HL-60 (cell line): ENCODE data around the gene AKAP7.

ENCODE experiments used
- DNase-seq, 2 experiments: peaks; one replicate each; pipeline ENCODE4 v3.0.0-alpha.2; 2010 to 2020; ENCODE audit warnings: low read depth in 1 of 2, low spot score in 1 of 2
- H3K27ac ChIP-seq: fragments of 250-450 bp; sonication (Bioruptor Pico); replicated peaks from 2 replicates; pipeline ENCODE4 v1.5.1; 2020; ENCODE audit warnings: mild to moderate bottlenecking, moderate library complexity
- H3K27me3 ChIP-seq: fragments of 250-450 bp; sonication (Bioruptor Pico); 2 replicates; pipeline ENCODE4 v1.5.1; 2021; ENCODE audit warnings: mild to moderate bottlenecking, moderate library complexity; ENCODE audit not compliant: insufficient read depth, poor library complexity, severe bottlenecking
- H3K4me3 ChIP-seq: replicated peaks from 2 replicates; pipeline ENCODE4 v1.5.1; 2011; ENCODE audit warnings: mild to moderate bottlenecking, control low read depth, low read length; ENCODE audit not compliant: insufficient read depth
- CTCF ChIP-seq: IDR thresholded peaks from one replicate; pipeline ENCODE4 v1.5.1; 2011; ENCODE audit warnings: low read length, control low read depth, inconsistent platforms; ENCODE audit not compliant: insufficient read depth
- GABPA ChIP-seq: IDR thresholded peaks from 2 replicates; pipeline ENCODE4 v1.6.1; 2012; ENCODE audit warnings: low read depth
- POLR2AphosphoS5 ChIP-seq: IDR thresholded peaks from 2 replicates; pipeline ENCODE4 v1.6.1; 2012; ENCODE audit warnings: low read depth
- SPI1 ChIP-seq: IDR thresholded peaks from 2 replicates; pipeline ENCODE4 v1.6.1; 2012; ENCODE audit warnings: low read depth, mild to moderate bottlenecking, borderline replicate concordance
- TF ChIP-seq, protein P1 (sequence below): IDR thresholded peaks from 2 replicates; pipeline ENCODE4 v1.6.1; 2012; ENCODE audit warnings: low read depth; ENCODE audit not compliant: insufficient replicate concordance

The AKAP7 gene

GRCh38 chr6:131244942-131245341 is 109.7 kb downstream of the AKAP7 start:
- Histone ChIP-seq H3K4me3 (no peak overlapping the region), H3K27ac (no peak overlapping the region), H3K27me3 (peaks cover 2% of the 10 kb centered on the region)
- TF ChIP-seq CTCF (no peak), GABPA (no peak), SPI1 (no peak), POLR2AphosphoS5 (no peak)
- TF ChIP-seq, protein P1, sequence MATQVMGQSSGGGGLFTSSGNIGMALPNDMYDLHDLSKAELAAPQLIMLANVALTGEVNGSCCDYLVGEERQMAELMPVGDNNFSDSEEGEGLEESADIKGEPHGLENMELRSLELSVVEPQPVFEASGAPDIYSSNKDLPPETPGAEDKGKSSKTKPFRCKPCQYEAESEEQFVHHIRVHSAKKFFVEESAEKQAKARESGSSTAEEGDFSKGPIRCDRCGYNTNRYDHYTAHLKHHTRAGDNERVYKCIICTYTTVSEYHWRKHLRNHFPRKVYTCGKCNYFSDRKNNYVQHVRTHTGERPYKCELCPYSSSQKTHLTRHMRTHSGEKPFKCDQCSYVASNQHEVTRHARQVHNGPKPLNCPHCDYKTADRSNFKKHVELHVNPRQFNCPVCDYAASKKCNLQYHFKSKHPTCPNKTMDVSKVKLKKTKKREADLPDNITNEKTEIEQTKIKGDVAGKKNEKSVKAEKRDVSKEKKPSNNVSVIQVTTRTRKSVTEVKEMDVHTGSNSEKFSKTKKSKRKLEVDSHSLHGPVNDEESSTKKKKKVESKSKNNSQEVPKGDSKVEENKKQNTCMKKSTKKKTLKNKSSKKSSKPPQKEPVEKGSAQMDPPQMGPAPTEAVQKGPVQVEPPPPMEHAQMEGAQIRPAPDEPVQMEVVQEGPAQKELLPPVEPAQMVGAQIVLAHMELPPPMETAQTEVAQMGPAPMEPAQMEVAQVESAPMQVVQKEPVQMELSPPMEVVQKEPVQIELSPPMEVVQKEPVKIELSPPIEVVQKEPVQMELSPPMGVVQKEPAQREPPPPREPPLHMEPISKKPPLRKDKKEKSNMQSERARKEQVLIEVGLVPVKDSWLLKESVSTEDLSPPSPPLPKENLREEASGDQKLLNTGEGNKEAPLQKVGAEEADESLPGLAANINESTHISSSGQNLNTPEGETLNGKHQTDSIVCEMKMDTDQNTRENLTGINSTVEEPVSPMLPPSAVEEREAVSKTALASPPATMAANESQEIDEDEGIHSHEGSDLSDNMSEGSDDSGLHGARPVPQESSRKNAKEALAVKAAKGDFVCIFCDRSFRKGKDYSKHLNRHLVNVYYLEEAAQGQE = no peak
- no peak for DNase-seq

DNA sequence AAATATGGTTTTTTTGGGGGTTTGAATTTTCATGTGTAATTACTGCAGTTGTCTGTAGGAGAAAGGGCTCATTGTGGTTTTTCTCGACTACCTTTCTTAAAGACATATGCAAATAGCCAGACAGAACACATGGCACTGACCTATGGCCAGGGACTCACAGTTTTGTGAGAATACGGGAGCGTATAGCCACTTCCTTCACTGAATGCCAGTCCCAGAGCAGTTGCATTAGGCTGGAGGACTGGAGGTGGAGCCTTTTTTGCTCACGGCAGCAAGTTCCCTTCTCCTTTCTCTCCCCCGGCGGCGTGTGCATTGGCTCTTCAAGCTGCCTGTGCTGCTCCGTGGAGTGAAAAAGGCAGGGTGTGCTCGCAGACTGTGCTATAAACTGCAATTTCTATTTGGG is 114.9 kb downstream of the AKAP7 start:
- H3K27me3 ChIP-seq = peaks cover 3% of the 10 kb centered on the region
- DNase-seq = peak; percentile 4 to 41
- H3K27ac ChIP-seq = no peak overlapping the region
- peak overlapping the region; percentile 13; the same call in 1 of the 2 replicates for H3K4me3 ChIP-seq
- TF ChIP-seq POLR2AphosphoS5 (no peak), SPI1 (no peak), CTCF (no peak)
- TF ChIP-seq, protein P1 = no peak

- no peak for DNase-seq
- H3K4me3 ChIP-seq = no peak overlapping the region
- TF ChIP-seq, protein P1 = no peak
- no peak for TF ChIP-seq SPI1
- no peak for TF ChIP-seq GABPA
- TF ChIP-seq CTCF = no peak
- no peak for TF ChIP-seq POLR2AphosphoS5
- peaks cover 3% of the 10 kb centered on the region for H3K27me3 ChIP-seq
- no peak overlapping the region for H3K27ac ChIP-seq
Observed at GRCh38 chr6:131250936-131251335, 115.7 kb downstream of the AKAP7 start.
